Eye (tissue), 1 donor: ENCODE measurements around the gene B3GNT5.
A peak's percentile ranks its signal among the peaks of the same experiment; 100 is the strongest.

Experiments used
- DNase-seq: peaks from one replicate; pipeline ENCODE4 v3.0.0-alpha.2; 2015

The B3GNT5 gene

GRCh38 chr3:183298701-183299153 lies 45.7 kb downstream of the B3GNT5 start:
- peak; percentile 71 for DNase-seq

DNA sequence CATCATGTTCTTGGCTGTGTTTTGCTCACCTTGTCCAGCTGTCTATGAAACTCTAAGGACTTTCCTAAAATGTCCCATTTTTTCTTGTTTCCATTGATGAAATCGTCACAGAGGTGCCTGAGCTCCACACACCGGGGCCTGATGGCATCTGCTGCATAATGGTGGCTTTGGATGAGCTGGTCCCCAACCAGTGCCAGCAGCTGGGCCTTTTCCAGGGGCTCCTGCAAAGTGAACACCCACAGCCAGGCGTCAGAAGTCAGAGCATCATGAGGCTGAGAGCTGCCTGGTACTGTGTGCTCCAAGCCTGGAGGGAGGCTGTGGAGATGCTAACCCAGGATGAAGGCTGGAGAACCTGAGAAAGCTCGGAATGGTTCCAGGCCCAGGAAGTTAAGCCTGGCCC lies 46.9 kb downstream of the B3GNT5 start:
- DNase-seq: no peak

DNA sequence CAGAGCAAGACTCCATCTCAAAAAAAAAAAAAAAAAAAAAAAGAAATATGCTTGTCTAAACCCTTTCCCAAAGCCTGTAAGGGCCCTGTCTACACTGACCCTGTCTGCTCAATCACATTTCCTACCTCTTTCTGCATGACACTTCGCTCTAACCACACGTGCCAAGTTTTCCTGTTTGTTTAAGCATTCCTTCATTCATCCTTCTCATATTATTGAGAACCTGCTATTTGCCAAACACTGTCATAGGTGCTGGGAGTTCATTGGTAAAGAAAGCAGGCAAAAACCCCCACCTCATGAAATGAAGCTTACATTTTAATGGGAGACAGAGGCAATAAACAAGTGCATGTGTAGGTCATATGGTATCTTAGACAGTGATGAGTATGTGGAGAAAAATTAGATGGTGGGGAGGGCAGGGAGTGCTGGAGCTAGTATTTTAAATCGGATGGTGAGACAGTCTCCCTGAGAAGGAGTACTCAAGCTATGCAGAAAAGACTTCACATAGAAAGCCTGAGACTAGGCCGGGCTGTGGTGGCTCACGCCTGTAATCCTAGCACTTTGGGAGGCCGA lies 48.0 kb downstream of the B3GNT5 start:
- DNase-seq: no peak

GRCh38 chr3:183301937-183302580 lies 49.0 kb downstream of the B3GNT5 start:
- DNase-seq: no peak

GRCh38 chr3:183303690-183304089 lies 50.6 kb downstream of the B3GNT5 start:
- DNase-seq: no peak

- no peak for DNase-seq
These were observed 54.0 kb downstream of the B3GNT5 start for GRCh38 chr3:183306798-183307671.

GRCh38 chr3:183307749-183308148 lies 54.7 kb downstream of the B3GNT5 start:
- no peak for DNase-seq

DNA sequence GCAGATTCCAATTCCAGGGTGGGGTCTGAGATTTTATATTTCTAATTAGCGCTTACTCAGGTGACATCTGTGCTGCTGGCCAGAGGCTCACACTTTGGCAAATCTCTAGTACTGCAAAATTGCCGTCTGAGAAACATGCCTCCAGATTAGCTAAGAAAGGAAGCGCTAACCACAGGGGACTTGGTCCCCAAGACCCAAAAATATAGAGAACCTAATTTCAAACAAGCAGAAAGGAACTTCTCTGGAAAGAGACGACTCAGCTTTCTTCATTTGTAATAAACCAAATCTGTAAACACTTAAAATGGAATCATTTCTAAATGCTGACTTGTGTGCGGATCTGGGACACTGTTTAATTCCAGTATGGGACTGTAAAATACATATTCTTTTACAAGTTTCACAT lies 55.7 kb downstream of the B3GNT5 start:
- no peak for DNase-seq

DNA sequence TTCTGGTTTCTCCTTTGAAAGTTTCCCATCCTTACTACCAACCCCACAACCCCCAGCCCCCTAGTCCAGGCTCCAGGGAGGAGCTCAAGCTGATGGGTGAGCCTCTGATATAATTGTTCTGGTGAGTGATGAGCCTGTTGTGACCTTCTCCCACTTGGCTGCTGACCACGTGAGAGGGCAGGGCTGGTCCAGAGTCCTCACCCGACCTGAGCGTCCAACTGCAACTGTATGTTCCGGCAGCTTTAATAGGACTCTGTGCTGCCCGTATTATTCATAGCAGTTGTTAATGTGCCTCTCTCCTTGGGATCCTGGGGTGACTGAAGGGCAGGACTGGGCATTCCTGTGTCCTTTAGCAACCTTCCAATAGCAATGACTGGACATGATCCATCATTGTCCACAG lies 56.2 kb downstream of the B3GNT5 start:
- no peak for DNase-seq

- DNase-seq: no peak
These were observed 57.9 kb downstream of the B3GNT5 start for GRCh38 chr3:183310936-183311335.

DNA sequence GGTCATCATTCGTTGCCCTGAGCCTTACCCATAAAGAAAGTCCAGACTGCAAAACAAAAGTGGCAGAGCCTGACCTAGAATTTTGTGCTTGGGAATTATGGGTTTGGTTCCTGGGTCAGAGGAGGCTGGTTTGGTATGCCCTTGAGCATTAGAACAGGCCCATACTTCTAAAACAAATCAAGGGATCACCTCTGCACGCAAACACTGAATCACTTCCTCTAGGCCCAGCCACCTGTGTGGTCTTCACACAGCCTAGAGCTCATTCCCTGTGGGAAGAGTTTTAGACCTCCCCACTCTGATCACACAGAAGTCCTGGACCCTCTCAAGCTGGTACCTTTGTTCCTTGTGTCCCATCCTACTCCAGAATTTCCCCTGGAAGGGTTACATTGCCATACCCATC lies 59.4 kb downstream of the B3GNT5 start:
- no peak for DNase-seq

DNA sequence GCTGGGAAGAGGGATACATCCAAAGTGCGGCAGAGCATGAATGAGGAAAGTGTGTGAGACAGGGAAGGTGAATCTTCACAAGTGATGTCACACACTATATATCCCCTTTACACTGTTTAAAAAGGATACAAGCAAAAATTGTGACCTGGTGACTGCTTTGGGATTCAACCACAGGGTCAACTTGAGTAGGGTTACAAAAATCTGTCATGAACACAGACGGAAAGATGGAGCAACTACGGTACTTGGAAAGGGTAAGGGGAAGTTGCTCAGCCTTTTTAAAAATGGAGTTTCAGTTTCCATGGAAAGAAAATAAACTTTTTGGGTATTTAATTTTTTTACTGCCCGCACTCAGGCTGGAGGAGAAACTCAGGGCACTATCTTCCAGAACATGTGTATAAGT lies 60.3 kb downstream of the B3GNT5 start:
- DNase-seq: no peak

DNA sequence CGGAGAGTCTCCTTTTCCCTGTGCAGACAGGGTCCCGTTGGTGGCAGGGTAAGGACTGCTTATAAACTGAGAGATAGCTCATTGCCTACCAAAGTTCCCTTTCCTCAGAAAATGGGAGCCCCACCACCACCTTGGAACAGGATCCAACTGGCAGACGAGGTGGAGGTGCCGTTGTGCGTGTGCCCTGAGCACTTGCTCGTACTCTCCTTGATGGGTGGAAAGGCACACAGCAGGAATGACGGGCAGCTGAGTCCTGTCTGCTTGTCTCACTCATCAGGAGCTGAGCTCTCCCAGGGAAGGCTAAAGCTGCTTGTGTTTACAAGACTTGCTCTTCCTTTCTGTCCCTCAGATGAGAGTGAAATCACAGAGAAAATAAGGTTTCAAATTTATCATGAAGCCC lies 60.7 kb downstream of the B3GNT5 start:
- DNase-seq: no peak

DNA sequence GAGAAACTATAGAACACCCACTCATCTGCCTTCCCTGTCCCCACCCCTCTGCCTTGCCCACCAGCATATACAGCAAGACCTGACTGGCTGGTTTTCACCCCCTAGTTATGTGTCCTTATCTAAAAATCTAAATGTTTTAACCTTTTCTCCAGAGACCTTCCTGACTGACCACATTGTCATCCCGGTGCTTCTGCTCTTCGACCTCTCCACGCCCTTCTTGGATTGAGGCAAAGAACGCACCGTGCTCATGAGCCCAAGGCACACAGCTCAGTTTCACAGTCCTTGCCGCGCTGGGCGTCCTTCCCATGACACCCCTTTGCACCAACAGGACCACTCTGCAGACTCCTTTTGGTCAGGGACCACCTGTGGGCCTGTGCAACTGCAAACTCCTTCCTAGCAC lies 62.7 kb downstream of the B3GNT5 start:
- no peak for DNase-seq

DNA sequence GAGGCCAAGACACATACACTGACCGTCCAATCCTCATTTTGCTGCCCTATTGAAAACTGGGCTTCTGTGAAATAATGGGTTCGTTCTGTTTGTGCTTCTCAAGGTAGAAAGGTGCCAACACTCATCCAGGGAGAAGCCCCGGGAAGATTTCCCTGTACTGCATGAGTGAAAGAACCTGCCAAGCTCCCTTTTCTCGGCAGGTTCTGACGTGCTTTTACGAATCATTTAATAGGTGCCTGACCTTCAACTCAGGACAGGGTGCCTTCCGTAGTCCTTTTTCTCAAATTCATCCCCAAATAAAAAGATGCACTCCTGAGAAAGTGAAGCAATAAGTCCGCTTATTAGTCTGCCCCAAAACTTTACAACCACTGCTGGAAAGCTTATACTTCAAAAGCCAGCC lies 64.2 kb downstream of the B3GNT5 start:
- no peak for DNase-seq

GRCh38 chr3:183317886-183318865 lies 65.1 kb downstream of the B3GNT5 start:
- DNase-seq: no peak

DNA sequence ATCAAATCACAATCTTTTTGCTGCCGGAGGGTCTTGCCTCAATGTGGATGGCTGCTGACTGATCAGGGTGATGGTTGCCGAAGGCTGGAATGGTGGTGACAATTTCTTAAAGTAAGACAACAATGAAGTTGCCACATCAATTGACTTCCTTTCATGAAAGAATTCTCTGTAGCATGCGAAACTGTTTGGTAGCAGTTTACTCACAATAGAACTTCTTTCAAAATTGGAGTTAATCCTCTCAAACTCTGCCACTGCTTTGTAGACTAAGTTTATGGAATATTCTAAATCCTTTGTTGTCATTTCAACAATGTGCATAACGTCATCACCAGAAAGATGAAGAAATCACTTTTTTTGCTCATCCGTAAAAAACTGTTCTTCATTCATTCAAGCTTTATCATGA lies 65.8 kb downstream of the B3GNT5 start:
- DNase-seq: no peak

GRCh38 chr3:183319371-183319770 lies 66.3 kb downstream of the B3GNT5 start:
- DNase-seq: no peak
